ENCODE data around the gene PRDM16. TPM values are rescaled to one million over a fixed set of nuclear protein-coding genes. Genes with fewer than 3 reads are reported as not detected.

The PRDM16 gene
- total and polyA plus RNA-seq, 2 of the 4 experiments (the other 2 are of a cell fraction): 0.02 TPM; not detected in 1

GRCh38 chr1:3336641-3337630 lies 267.9 kb downstream of the PRDM16 start:
- no TSS peak for BruUV-seq (replicated peaks)
- H2AK5ac ChIP-seq (ENCODE audit: low read depth, low read length): no peak overlapping the region
- H3K27me3 ChIP-seq (ENCODE audit: control insufficient read depth, insufficient read depth, low read length): no peaks in the 10 kb centered on the region
- H3K9me3 ChIP-seq (ENCODE audit: control insufficient read depth, insufficient read depth, low read length): peaks cover 23% of the 10 kb centered on the region
- ChIA-PET CTCF (no interaction called here), POLR2A (ENCODE audit: unreplicated experiment) (no interaction called here)
- H3K9me1 ChIP-seq (ENCODE audit: insufficient read depth, low read length): no peaks in the 10 kb centered on the region
- H2AFZ ChIP-seq (replicated peaks; ENCODE audit: low read length, poor library complexity): no peak overlapping the region
- H2BK20ac ChIP-seq (ENCODE audit: low read depth, low read length): no peak overlapping the region
- DNase-seq (no peak), ATAC-seq (ENCODE audit: low read depth) (no peak)
- no peak overlapping the region for H4K8ac ChIP-seq (ENCODE audit: low read depth in 2 of 2, low read length in 2 of 2)
- no peaks in the 10 kb centered on the region for H3K36me3 ChIP-seq (ENCODE audit: control insufficient read depth, insufficient read depth, low read length)
- H2BK15ac ChIP-seq (ENCODE audit: low read depth, low read length): no peak overlapping the region
- H3K4me3 ChIP-seq (ENCODE audit: insufficient read depth, low read depth, low read length): no peak overlapping the region
- no peak overlapping the region for H3K23ac ChIP-seq (ENCODE audit: low read depth, low read length)
- H2AK9ac ChIP-seq (replicated peaks; ENCODE audit: low read depth, low read length, poor library complexity): no peak overlapping the region
- no peak overlapping the region for H3K27ac ChIP-seq (ENCODE audit: insufficient read depth, low read length)
- no peaks in the 10 kb centered on the region for H3K4me1 ChIP-seq (ENCODE audit: control insufficient read depth, insufficient read depth, low read length)
- no peak overlapping the region for H4K91ac ChIP-seq (ENCODE audit: insufficient read depth, low read depth, low read length)
- intact Hi-C loops (cut with micrococcal nuclease) (no loop called here), dilution Hi-C loops (cut with HindIII; ENCODE audit: low sequenced_read_pairs, unreplicated experiment) (no loop called here), in situ Hi-C loops (cut with MboI; ENCODE audit: low sequenced_read_pairs) (no loop called here)
- H2BK5ac ChIP-seq (ENCODE audit: low read depth, low read length, poor library complexity, severe bottlenecking): no peak overlapping the region
- no peak overlapping the region for H3K56ac ChIP-seq (ENCODE audit: extremely low read depth, insufficient read depth, low read length)
- no peak overlapping the region for H3K14ac ChIP-seq (replicated peaks; ENCODE audit: low read depth, low read length)
- no peak overlapping the region for H3K4me2 ChIP-seq (ENCODE audit: low read depth, low read length)
- no peak overlapping the region for H4K5ac ChIP-seq (ENCODE audit: low read depth, low read length)
- WGBS, 2 experiments (ENCODE audit: extremely low coverage in 2 of 2, insufficient read length in 1 of 2): 94% methylated on average over 2 of the region's 6 CpGs; no CpG with 5 or more reads in 1 of the 2 experiments
- H4K20me1 ChIP-seq (ENCODE audit: insufficient read depth, low read length): no peaks in the 10 kb centered on the region
- H3K79me1 ChIP-seq (ENCODE audit: low read depth in 1 of 2, low read length in 2 of 2): no peaks in the 10 kb centered on the region
- H3K18ac ChIP-seq (ENCODE audit: low read depth, low read length): no peak overlapping the region
- H2BK120ac ChIP-seq (ENCODE audit: low read depth, low read length): no peak overlapping the region
- H3K9ac ChIP-seq (ENCODE audit: low read depth, low read length): no peak overlapping the region
- no peak overlapping the region for H3K4ac ChIP-seq (ENCODE audit: low read depth, low read length)
- no peak for TF ChIP-seq FOS (IDR thresholded peaks at IDR 0.05; ENCODE audit: low read depth, low read length)
- TF ChIP-seq RFX5 (IDR thresholded peaks at IDR 0.05; ENCODE audit: low read depth, low read length): no peak
- no peak for TF ChIP-seq POLR2A (IDR thresholded peaks at IDR 0.05; ENCODE audit: low read depth, low read length)
- no peak for TF ChIP-seq RCOR1 (IDR thresholded peaks at IDR 0.05; ENCODE audit: insufficient replicate concordance, low read length)
- TF ChIP-seq MAFK (IDR thresholded peaks at IDR 0.05; ENCODE audit: low read depth, low read length): no peak
- TF ChIP-seq MAZ (IDR thresholded peaks at IDR 0.05; ENCODE audit: borderline replicate concordance, low read depth, low read length): no peak
- TF ChIP-seq ELK1 (IDR thresholded peaks at IDR 0.05; ENCODE audit: borderline replicate concordance, low read depth, low read length): no peak
- TF ChIP-seq BHLHE40 (IDR thresholded peaks at IDR 0.05; ENCODE audit: low read depth, low read length): no peak
- no peak for TF ChIP-seq USF2 (IDR thresholded peaks at IDR 0.05; ENCODE audit: low read depth, low read length)
- no peak for TF ChIP-seq CTCF (conservative IDR thresholded peaks at IDR 0.05; ENCODE audit: low read depth, low read length)
- no peak for TF ChIP-seq CEBPB (IDR thresholded peaks at IDR 0.05; ENCODE audit: low read depth, low read length)
- no peak for TF ChIP-seq MXI1 (IDR thresholded peaks at IDR 0.05; ENCODE audit: borderline replicate concordance, low read depth, low read length)
- no peak for TF ChIP-seq NFE2L2 (IDR thresholded peaks at IDR 0.05; ENCODE audit: low read depth, low read length)
- no peak for TF ChIP-seq RAD21 (IDR thresholded peaks at IDR 0.05; ENCODE audit: low read length)
- no peak for TF ChIP-seq CHD1 (IDR thresholded peaks at IDR 0.05; ENCODE audit: low read depth, low read length)
